ENCODE measurements around the gene HACL1. TPM values are rescaled to one million over a fixed set of nuclear protein-coding genes. Genes with fewer than 3 reads are reported as not detected.

HACL1 gene
- total RNA-seq, 1 donor from 2014 or later: 13.8 TPM

GRCh38 chr3:15553749-15554148, 47.6 kb downstream of the HACL1 start:
- Histone ChIP-seq H3K4me1 (no peaks in the 10 kb centered on the region), H3K36me3 (no peaks in the 10 kb centered on the region), H3K27ac (no peak overlapping the region), H3K4me3 (no peak overlapping the region), H3K9me3 (no peaks in the 10 kb centered on the region), H3K27me3 (no peaks in the 10 kb centered on the region)
- TF ChIP-seq CTCF (IDR thresholded peaks at IDR 0.05): no peak
- intact Hi-C loops (cut with DNase I): no loop called here
- DNase-seq (ENCODE audit: low spot score in 2 of 2): no peak

GRCh38 chr3:15551902-15552301, 49.5 kb downstream of the HACL1 start:
- Histone ChIP-seq H3K9me3 (no peaks in the 10 kb centered on the region), H3K27ac (no peak overlapping the region), H3K27me3 (no peaks in the 10 kb centered on the region), H3K4me3 (no peak overlapping the region), H3K36me3 (no peaks in the 10 kb centered on the region), H3K4me1 (no peaks in the 10 kb centered on the region)
- no peak for TF ChIP-seq CTCF (IDR thresholded peaks at IDR 0.05)
- no peak for DNase-seq (ENCODE audit: low spot score in 2 of 2)
- intact Hi-C loops (cut with DNase I): no loop called here

- no peaks in the 10 kb centered on the region for H3K27me3 ChIP-seq
Observed at GRCh38 chr3:15549846-15550245, 51.5 kb downstream of the HACL1 start.

GRCh38 chr3:15542614-15543013, 58.8 kb downstream of the HACL1 start:
- DNase-seq (ENCODE audit: low spot score in 2 of 2): no peak
- H3K4me1 ChIP-seq: peaks cover 0 to 4% of the 10 kb centered on the region in 2 donors
- H3K4me3 ChIP-seq: no peak overlapping the region
- H3K27me3 ChIP-seq: no peaks in the 10 kb centered on the region
- no peak for TF ChIP-seq CTCF (IDR thresholded peaks at IDR 0.05)
- H3K9me3 ChIP-seq: no peaks in the 10 kb centered on the region
- no peak overlapping the region for H3K27ac ChIP-seq
- no peaks in the 10 kb centered on the region for H3K36me3 ChIP-seq
- intact Hi-C loops (cut with DNase I): no loop called here

More at GRCh38 chr3:15549846-15550245, 51.5 kb downstream of the HACL1 start:
- intact Hi-C loops (cut with DNase I): no loop called here
- DNase-seq (ENCODE audit: low spot score in 2 of 2): no peak
- H3K9me3 ChIP-seq: no peaks in the 10 kb centered on the region
- TF ChIP-seq CTCF (IDR thresholded peaks at IDR 0.05): no peak
- H3K27ac ChIP-seq: no peak overlapping the region
- no peaks in the 10 kb centered on the region for H3K4me1 ChIP-seq
- H3K36me3 ChIP-seq: no peaks in the 10 kb centered on the region
- no peak overlapping the region for H3K4me3 ChIP-seq

GRCh38 chr3:15541371-15541770, 60.0 kb downstream of the HACL1 start:
- H3K4me1 ChIP-seq: peaks cover 0 to 4% of the 10 kb centered on the region in 2 donors
- no peak overlapping the region for H3K27ac ChIP-seq
- H3K4me3 ChIP-seq: no peak overlapping the region
- intact Hi-C loops (cut with DNase I): no loop called here
- no peaks in the 10 kb centered on the region for H3K9me3 ChIP-seq
- no peaks in the 10 kb centered on the region for H3K27me3 ChIP-seq
- no peaks in the 10 kb centered on the region for H3K36me3 ChIP-seq
- no peak for DNase-seq (ENCODE audit: low spot score in 2 of 2)
- TF ChIP-seq CTCF (IDR thresholded peaks at IDR 0.05): no peak

- intact Hi-C loops (cut with DNase I): no loop called here
- no peaks in the 10 kb centered on the region for H3K27me3 ChIP-seq
- DNase-seq (ENCODE audit: low spot score in 2 of 2): no peak
- H3K9me3 ChIP-seq: no peaks in the 10 kb centered on the region
- no peak overlapping the region for H3K4me3 ChIP-seq
- no peaks in the 10 kb centered on the region for H3K36me3 ChIP-seq
- no peak overlapping the region for H3K27ac ChIP-seq
- TF ChIP-seq CTCF (IDR thresholded peaks at IDR 0.05): no peak
- H3K4me1 ChIP-seq: peaks cover 0 to 4% of the 10 kb centered on the region in 2 donors
Observed at GRCh38 chr3:15539066-15539465, 62.3 kb downstream of the HACL1 start.

All from ascending aorta (tissue), 2 donors.